Stimulated activated CD8-positive, alpha-beta memory T cell treated with anti-CD3 and anti-CD28 coated beads, Interleukin-4, amount 100 ng/mL, for 48 hours (primary cell): ENCODE data around the gene PCYT1B.
"Not testable (repeated sequence)": the region's sequence is repeated elsewhere in the genome, so short reads cannot be mapped to it uniquely, and the experiment has no call there.

Experiments
- DNase-seq: peaks from one replicate; pipeline ENCODE4 v3.0.0-alpha.2; 2020

The PCYT1B gene

GRCh38 chrX:24643116-24643515, 4.0 kb downstream of the PCYT1B start:
- no peak for DNase-seq

DNA sequence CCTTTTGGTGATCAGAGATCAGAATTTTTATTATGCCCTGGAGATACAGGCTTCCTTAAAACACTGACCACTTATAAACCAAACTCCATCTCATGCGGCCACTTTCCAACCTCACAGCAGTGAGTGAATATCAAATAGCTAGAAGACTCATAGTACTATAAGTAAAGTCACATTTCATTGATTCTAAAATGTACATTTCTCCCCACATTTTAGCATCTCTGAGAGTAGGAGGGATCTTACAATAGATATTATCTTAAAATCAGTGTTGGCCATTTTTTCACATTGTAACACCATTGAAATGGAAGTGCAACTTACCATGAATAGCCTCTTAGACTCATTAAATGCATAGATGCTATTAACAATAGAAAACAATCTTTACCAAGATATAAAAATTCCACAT, 17.4 kb downstream of the PCYT1B start:
- no peak for DNase-seq

- no peak for DNase-seq
Observed at GRCh38 chrX:24619647-24620046, 27.5 kb downstream of the PCYT1B start.

DNA sequence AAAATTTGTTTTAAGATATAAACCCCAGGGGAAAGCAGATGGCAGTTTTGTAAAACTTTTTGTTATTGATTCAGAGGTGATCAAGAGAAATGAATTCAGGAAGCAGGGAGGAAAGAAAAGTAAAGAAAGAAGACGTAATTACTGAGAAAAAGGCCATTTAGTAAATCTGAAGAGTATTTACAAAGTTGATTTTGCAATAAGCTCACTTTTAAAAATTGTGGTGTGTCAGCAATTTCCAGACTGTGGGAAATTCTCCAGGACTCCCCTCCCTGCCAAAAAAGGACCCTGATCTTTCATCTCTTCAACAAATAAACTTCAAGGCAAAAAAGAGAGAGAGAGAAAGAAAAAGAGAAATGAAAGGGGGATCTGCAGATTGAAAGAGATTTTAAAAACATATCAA, 36.6 kb downstream of the PCYT1B start:
- no peak for DNase-seq

GRCh38 chrX:24607616-24608015, 39.5 kb downstream of the PCYT1B start:
- no peak for DNase-seq

- DNase-seq, result not testable (repeated sequence)
Observed at GRCh38 chrX:24605941-24606340, 41.2 kb downstream of the PCYT1B start.

- no peak for DNase-seq
Observed at GRCh38 chrX:24603191-24603590, 44.0 kb downstream of the PCYT1B start.

DNA sequence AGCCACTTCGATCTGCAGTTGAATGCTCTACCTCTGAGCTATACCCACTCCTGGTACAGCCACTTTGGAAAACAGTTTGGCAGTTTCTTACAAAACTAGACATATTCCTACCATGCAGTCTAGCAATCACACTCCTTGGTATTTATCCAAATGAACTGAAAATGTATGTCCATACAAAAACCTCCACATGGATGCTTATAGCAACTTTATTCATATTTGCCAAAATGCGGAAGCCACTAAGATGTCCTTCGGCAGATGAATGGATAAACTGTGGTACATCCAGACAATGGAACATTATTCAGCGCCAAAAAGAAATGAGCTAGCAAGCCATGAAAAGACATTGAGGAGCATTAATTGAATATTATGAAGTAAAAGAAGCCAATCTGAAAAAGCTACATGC, 45.3 kb downstream of the PCYT1B start:
- no peak for DNase-seq

GRCh38 chrX:24594501-24594900, 52.6 kb downstream of the PCYT1B start:
- no peak for DNase-seq

DNA sequence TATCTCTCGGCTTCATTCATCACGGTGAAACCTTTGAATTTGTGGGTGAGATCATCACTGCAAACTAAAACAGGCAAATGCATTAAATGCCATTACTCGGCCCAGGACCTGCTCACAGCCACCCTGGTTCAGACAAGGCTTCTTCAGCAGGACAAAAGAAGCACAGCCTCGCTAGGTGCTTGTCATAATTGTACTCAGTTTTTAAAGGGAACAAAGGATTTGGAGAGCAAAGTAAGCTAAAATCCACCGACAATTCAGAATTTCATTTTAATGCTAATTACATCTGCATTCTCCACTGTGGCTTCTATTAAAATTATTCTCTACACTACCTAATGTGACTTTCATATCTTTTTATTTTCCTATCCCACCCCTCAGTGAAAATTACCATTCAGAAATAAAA, 57.0 kb downstream of the PCYT1B start:
- no peak for DNase-seq

DNA sequence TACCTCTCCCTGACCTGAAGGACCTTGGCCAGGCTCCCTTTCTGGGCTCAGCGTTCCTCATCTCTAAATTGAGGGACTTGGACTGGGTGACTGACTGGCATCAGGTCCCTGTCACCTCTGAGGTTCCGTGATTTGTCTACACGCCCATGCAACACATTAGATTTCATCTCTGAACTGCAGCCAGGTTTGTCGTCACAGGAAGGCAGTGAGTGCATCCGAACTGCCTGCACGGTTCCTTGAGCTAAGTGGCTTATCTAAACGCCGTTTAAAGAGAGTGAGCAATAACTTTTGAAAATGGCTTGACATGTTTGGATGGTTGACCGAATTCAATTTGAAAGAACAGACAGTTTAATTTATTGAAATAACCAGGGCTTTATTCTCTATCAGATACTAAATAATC, 70.1 kb downstream of the PCYT1B start:
- no peak for DNase-seq

DNA sequence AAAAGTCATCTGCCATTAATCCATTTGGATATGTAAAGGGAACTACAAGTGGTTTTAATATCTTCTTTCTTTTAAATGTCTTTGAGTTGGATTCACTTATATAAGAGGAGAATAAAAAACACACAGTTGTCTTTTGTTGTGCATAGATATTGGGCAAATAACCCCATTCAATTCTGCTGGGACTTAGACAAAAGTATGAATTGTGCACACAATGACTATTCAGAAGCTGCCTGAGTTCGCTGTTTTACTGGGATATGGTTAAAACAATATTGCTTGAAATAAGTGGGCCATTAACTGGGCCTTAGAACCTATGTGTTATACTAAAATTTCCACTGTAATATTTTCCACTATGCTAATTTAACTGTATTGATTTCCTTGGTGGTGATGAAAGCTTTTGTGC, 71.7 kb downstream of the PCYT1B start:
- DNase-seq, result no peak

DNA sequence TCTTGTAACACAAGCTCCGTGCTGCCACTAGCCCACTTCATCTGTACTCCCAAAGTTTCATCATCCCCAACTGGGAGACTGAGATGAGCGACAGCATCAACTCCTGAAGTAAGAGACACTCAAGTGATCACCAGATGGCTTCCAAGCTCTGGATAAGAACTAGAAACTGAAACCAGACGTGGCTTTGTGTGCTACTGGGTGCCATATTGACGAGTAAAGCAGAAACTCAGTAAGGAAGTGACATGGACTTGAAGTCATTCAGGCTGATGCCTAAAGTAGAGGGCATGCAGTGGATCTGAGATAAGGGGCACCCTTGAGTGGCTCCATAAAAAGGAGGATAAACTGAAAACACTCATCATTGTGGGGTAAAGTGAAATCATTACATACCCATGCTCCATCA, 72.4 kb downstream of the PCYT1B start:
- DNase-seq, result no peak

DNA sequence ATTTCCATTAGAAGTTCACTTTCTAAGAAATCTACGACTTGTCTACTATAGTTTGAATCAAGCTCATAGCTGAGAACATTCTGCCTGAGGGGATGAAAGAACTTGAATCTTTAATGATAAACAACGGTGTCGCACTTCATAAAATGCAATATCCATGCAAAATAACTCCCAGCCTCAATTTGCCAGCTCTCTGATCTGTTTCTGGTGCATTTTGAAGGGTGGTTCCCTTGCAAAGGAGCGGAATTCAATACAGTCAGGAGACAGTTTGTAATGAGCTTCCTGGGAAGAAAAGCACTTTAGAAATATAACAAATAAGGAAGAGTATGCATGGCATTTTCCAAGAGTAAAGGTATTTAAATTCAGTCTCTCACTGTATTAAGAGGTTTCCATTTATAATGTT, 80.0 kb downstream of the PCYT1B start:
- DNase-seq, result no peak

DNA sequence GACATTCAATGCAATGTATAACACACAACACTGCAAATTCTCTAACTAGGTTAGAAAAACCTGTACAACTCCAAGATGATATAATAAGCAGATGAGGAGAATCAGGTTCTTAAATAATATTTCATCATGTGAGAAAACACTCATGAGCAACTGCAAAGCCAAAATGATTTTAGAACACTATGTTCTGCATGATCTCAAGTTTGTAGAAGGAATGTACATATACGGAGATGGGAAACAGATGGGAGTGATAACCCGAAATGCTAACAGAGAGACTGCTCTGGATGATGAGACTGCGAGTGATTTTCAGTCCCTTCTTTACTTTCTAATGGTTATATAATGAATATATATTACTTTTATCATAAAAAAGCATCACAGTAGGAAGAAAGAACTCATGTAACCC, 80.9 kb downstream of the PCYT1B start:
- no peak for DNase-seq

GRCh38 chrX:24563291-24564010, 83.7 kb downstream of the PCYT1B start:
- DNase-seq, result no peak

DNA sequence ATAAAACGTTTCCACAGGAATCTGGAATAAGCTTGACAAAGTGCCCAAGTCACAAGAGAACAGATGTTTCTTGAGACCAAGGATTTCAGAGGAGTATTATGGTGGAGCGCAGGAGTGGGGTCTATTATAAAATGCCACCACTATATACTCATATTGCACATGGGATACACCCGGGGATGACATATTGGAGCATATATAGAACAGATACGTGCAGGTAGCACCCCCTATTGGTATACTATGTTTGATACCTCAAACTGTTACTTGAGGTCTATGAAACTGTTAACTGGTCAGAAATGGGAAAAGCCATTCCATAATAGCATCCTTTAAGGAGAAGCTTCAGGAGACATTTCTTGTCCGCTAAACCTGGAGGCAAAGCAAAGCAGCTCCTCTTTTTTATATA, 86.0 kb downstream of the PCYT1B start:
- no peak for DNase-seq

GRCh38 chrX:24553011-24553410, 94.1 kb downstream of the PCYT1B start:
- no peak for DNase-seq

GRCh38 chrX:24550166-24550565, 97.0 kb downstream of the PCYT1B start:
- DNase-seq, result no peak

- DNase-seq, result no peak
Observed at GRCh38 chrX:24547961-24548360, 99.2 kb downstream of the PCYT1B start.

GRCh38 chrX:24542756-24543155, 104.4 kb downstream of the PCYT1B start:
- DNase-seq, result no peak

DNA sequence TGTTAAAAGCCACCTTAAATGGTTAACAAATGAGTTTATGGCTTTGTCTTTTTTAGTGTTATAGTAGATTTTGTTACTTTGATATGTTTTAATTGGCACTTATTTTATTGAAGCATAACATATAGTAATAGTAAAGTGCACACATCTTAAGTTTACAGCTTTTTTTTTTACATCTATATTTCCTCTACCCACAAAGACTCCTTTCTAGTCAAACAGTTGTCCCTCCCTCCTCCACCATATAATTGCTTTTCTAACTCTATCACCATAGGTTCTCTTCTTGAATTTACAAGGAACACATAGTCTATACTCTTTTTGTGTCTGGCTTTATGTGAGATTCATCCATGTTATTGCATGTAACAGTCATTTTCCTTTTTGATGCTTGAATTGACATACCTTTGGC, 110.6 kb downstream of the PCYT1B start:
- DNase-seq, result no peak

- no peak for DNase-seq
Observed at GRCh38 chrX:24528605-24529004, 118.5 kb downstream of the PCYT1B start.

- no peak for DNase-seq
Observed at GRCh38 chrX:24526616-24527015, 120.5 kb downstream of the PCYT1B start.

GRCh38 chrX:24525455-24525854, 121.7 kb downstream of the PCYT1B start:
- DNase-seq, result no peak

- no peak for DNase-seq
Observed at GRCh38 chrX:24520472-24520871, 126.7 kb downstream of the PCYT1B start.
